CD14-positive monocyte (primary cell): ENCODE data around the gene EFEMP2. TPM values are rescaled to one million over a fixed set of nuclear protein-coding genes. Genes with fewer than 3 reads are reported as not detected.
A peak's percentile ranks its signal among the peaks of the same experiment; 100 is the strongest.

Experiments used
- DNase-seq, 3 donors: peaks; one replicate each; pipeline ENCODE4 v3.0.0-alpha.2; 2011 to 2022
- H2AFZ ChIP-seq: 2 replicates; pipeline ENCODE4 v1.6.0; 2012; ENCODE audit warnings: mild to moderate bottlenecking, low read depth, low read length, inconsistent platforms; ENCODE audit not compliant: insufficient read depth, poor library complexity, severe bottlenecking
- H3K27ac ChIP-seq, 2 donors: 1 replicate in 1 of 2; 2 replicates in 1 of 2; pipeline ENCODE4 v1.5.1; 2012 to 2013; ENCODE audit warnings: low read length in 2 of 2, control low read depth in 1 of 2, inconsistent platforms in 1 of 2, low read depth in 1 of 2, mild to moderate bottlenecking in 1 of 2
- H3K27me3 ChIP-seq, 2 donors: one replicate each; pipeline versions ENCODE4 v1.6.0 to v1.6.1; 2011 to 2013; ENCODE audit warnings: low read length in 2 of 2; ENCODE audit not compliant: control insufficient read depth in 2 of 2, insufficient read depth in 2 of 2
- H3K36me3 ChIP-seq, 2 donors: replicated peaks in 1 of 2; 1 replicate in 1 of 2; 2 replicates in 1 of 2; pipeline versions ENCODE4 v1.5.1 to v1.6.1; 2012 to 2013; ENCODE audit warnings: low read length in 2 of 2, control low read depth in 1 of 2, inconsistent platforms in 1 of 2, mild to moderate bottlenecking in 1 of 2; ENCODE audit not compliant: insufficient read depth in 2 of 2, control insufficient read depth in 1 of 2
- H3K4me1 ChIP-seq, 2 donors: 1 replicate in 1 of 2; 2 replicates in 1 of 2; pipeline versions ENCODE4 v1.5.1 to v1.6.1; 2012 to 2013; ENCODE audit warnings: low read length in 2 of 2, control low read depth in 1 of 2, inconsistent platforms in 1 of 2, mild to moderate bottlenecking in 1 of 2, moderate library complexity in 1 of 2; ENCODE audit not compliant: insufficient read depth in 2 of 2, control insufficient read depth in 1 of 2
- H3K4me2 ChIP-seq: replicated peaks from 2 replicates; pipeline ENCODE3; 2012; ENCODE audit warnings: low read length, moderate library complexity, mild to moderate bottlenecking; ENCODE audit not compliant: poor library complexity, severe bottlenecking; ENCODE audit errors: extremely low read depth
- H3K4me3 ChIP-seq, 3 experiments: fragments of 200-600 bp in 1 of 3; sonication (generic) in 1 of 3; replicated peaks in 1 of 3; 1 replicate in 2 of 3; 2 replicates in 1 of 3; pipeline ENCODE4 v1.5.1; 2011 to 2013; ENCODE audit warnings: low read length in 3 of 3, mild to moderate bottlenecking in 3 of 3, control low read depth in 2 of 3, low read depth in 2 of 3, inconsistent platforms in 1 of 3, moderate library complexity in 1 of 3
- H3K79me2 ChIP-seq: 2 replicates; pipeline ENCODE4 v1.6.0; 2012; ENCODE audit warnings: mild to moderate bottlenecking, control low read depth, inconsistent platforms, low read length, moderate library complexity; ENCODE audit not compliant: insufficient read depth
- H3K9ac ChIP-seq: 2 replicates; pipeline ENCODE4 v1.6.0; 2017; ENCODE audit warnings: low read length, mild to moderate bottlenecking; ENCODE audit not compliant: insufficient read depth, poor library complexity, severe bottlenecking
- H3K9me3 ChIP-seq, 2 donors: replicated peaks in 1 of 2; 1 replicate in 1 of 2; 2 replicates in 1 of 2; pipeline versions ENCODE4 v1.5.1 to v1.6.1; 2012 to 2013; ENCODE audit warnings: low read length in 2 of 2, control low read depth in 1 of 2; ENCODE audit not compliant: control insufficient read depth in 1 of 2, insufficient read depth in 1 of 2
- H4K20me1 ChIP-seq: 2 replicates; pipeline ENCODE4 v1.6.0; 2012; ENCODE audit warnings: mild to moderate bottlenecking, low read length, control low read depth, moderate library complexity; ENCODE audit not compliant: insufficient read depth
- H3K27ac Mint-ChIP-seq, 7 donors: one replicate each; pipeline ENCODE4 v1.8.0; 2020; ENCODE audit warnings: mild to moderate bottlenecking in 7 of 7, mixed read lengths in 7 of 7, moderate library complexity in 6 of 7, inconsistent platforms in 2 of 7
- H3K27me3 Mint-ChIP-seq, 3 donors: one replicate each; pipeline ENCODE4 v1.8.0; 2021 to 2022; ENCODE audit warnings: low read depth in 3 of 3, mild to moderate bottlenecking in 3 of 3, mixed read lengths in 3 of 3, moderate library complexity in 3 of 3, inconsistent platforms in 1 of 3
- H3K36me3 Mint-ChIP-seq, 2 donors: one replicate each; pipeline ENCODE4 v1.8.0; 2020; ENCODE audit warnings: mixed read lengths in 2 of 2, inconsistent platforms in 1 of 2, mild to moderate bottlenecking in 1 of 2
- H3K4me1 Mint-ChIP-seq: one replicate; pipeline ENCODE4 v1.8.0; 2020; ENCODE audit warnings: mild to moderate bottlenecking, mixed read lengths
- H3K4me3 Mint-ChIP-seq, 2 donors: one replicate each; pipeline ENCODE4 v1.8.0; 2020; ENCODE audit warnings: mild to moderate bottlenecking in 2 of 2, mixed read lengths in 2 of 2, moderate library complexity in 1 of 2
- H3K9me3 Mint-ChIP-seq, 7 donors: one replicate each; pipeline ENCODE4 v1.8.0; 2020 to 2022; ENCODE audit warnings: mixed read lengths in 7 of 7, mild to moderate bottlenecking in 6 of 7, moderate library complexity in 6 of 7, inconsistent platforms in 2 of 7
- CTCF ChIP-seq: fragments of 200-600 bp; IDR thresholded peaks from one replicate; pipeline ENCODE4 v1.8.0; 2022; ENCODE audit warnings: antibody characterized with exemption, mild to moderate bottlenecking
- WGBS: methylation state at CpG from one replicate; pipeline ENCODE4 v1.1.5; 2013; ENCODE audit warnings: missing lambda C conversion rate; ENCODE audit not compliant: insufficient coverage; 5-methylcytosine and 5-hydroxymethylcytosine counted together
- intact Hi-C, 2 donors: fragments of 100-400 bp; cut with micrococcal nuclease; formaldehyde crosslinking; loops; one replicate each; pipeline versions ENCODE4 v1.15.0 to v1.15.1; 2023
- polyA plus RNA-seq, 3 donors: library from polyadenylated mRNA; depleted of rRNA in 1 of 3; unstranded in 2 of 3; stranded (reverse) in 1 of 3; fragments of 300-500 nt in 2 of 3; fragments of >200 nt in 1 of 3; fragmentation: Illumina TruSeq in 2 of 3; gene quantifications; 1 replicate in 2 of 3; 2 replicates in 1 of 3; pipeline ENCODE4 v1.2.3, GENCODE V29; 2012 to 2021

EFEMP2 gene
- polyA plus RNA-seq, 3 donors, result 0.44 to 14.7 TPM; not detected in 1

DNA sequence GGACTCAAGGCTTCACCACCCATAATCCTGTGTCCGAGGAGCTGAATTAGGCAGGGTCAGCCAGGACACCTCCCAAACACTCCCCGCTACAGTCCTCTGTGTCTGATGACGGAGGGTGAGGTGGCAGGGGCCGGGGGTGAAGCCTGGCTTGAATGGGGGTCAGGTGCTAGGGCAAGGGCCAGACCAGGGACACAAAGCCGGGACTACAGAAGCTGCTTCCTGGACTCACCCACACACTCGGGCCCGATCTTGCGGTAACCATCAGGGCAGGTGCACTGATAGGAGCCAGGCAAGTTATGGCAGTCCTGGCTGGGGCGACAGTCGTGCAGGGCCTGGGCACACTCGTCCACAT lies 2.3 kb downstream of the EFEMP2 start:
- TF ChIP-seq CTCF, result no peak
- Mint-ChIP-seq H3K9me3 (peaks cover 0 to 4% (median 0%) of the 10 kb centered on the region in 7 donors), H3K4me1 (peaks cover 34% of the 10 kb centered on the region), H3K27me3 (peaks cover 6 to 32% (median 29%) of the 10 kb centered on the region in 3 donors), H3K27ac (peak overlapping the region in 1 of 7 donors; percentile 37), H3K36me3 (peaks cover 15 to 22% of the 10 kb centered on the region in 2 donors), H3K4me3 (peak overlapping the region in 1 of 2 donors; percentile 26)
- Histone ChIP-seq H3K4me2 (no peak overlapping the region), H3K9me3 (no peaks in the 10 kb centered on the region), H4K20me1 (peaks cover 18% of the 10 kb centered on the region), H3K27me3 (no peaks in the 10 kb centered on the region), H3K79me2 (no peaks in the 10 kb centered on the region), H2AFZ (no peak overlapping the region), H3K27ac (no peak overlapping the region), H3K4me3 (no peak overlapping the region), H3K36me3 (peaks cover 14 to 18% of the 10 kb centered on the region in 2 donors), H3K4me1 (peaks cover 23 to 45% of the 10 kb centered on the region in 2 donors), H3K9ac (no peak overlapping the region)
- WGBS, result 26% methylated on average over 8 of the region's 11 CpGs
- DNase-seq, result no peak
- intact Hi-C loops, result no loop called here

DNA sequence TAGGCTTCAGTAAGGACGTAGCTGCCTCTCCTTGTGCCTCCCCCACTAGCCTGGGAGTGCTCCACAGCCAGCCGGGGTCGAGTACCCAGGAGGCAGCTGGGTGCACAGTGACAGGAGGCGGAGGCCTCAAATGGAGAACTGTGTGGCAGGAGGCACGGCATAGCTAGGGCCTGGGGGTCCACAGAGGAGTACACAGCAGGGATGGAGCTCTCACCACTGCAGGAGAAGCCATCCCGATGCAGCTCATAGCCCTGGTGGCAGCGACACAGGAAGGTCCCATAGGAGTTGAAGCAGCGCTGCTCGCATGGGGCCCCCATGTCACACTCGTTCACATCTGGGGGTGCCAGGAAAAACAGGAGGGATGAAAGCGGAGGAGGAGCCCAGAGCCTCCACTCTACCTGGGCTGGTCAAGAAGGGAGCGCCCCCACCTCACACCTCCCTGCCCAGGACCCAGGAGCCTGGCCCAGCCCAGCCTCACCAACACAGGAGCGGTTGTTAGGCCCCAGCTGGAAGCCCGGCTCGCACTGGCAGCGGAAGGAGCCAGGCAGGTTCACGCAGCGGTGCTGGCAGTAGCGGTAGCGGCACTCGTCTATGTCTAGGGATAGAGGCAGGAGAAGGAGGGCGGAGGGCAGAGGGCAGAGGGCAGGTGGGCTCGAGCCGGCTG lies 2.8 kb downstream of the EFEMP2 start:
- TF ChIP-seq CTCF, result no peak
- H3K4me3 Mint-ChIP-seq, result no peak overlapping the region
- H3K9me3 Mint-ChIP-seq, result peaks cover 0 to 4% (median 0%) of the 10 kb centered on the region in 7 donors
- no peak overlapping the region for H3K4me2 ChIP-seq
- H3K36me3 Mint-ChIP-seq, result peaks cover 20 to 27% of the 10 kb centered on the region in 2 donors
- H3K9me3 ChIP-seq, result no peaks in the 10 kb centered on the region
- no peak overlapping the region for H3K4me3 ChIP-seq
- H3K27me3 ChIP-seq, result no peaks in the 10 kb centered on the region
- H3K4me1 Mint-ChIP-seq, result peaks cover 34% of the 10 kb centered on the region
- peaks cover 23 to 45% of the 10 kb centered on the region in 2 donors for H3K4me1 ChIP-seq
- H3K9ac ChIP-seq, result no peak overlapping the region
- DNase-seq, result no peak
- H3K27ac ChIP-seq, result no peak overlapping the region
- peaks cover 6 to 32% (median 29%) of the 10 kb centered on the region in 3 donors for H3K27me3 Mint-ChIP-seq
- H3K27ac Mint-ChIP-seq, result peak overlapping the region in 1 of 7 donors; percentile 50
- no peaks in the 10 kb centered on the region for H3K79me2 ChIP-seq
- peaks cover 19 to 23% of the 10 kb centered on the region in 2 donors for H3K36me3 ChIP-seq
- no peak overlapping the region for H2AFZ ChIP-seq
- peaks cover 18% of the 10 kb centered on the region for H4K20me1 ChIP-seq
- WGBS, result 81% methylated on average over 16 of the region's 24 CpGs
- intact Hi-C loops, result no loop called here
